Immature natural killer cell (primary cell): ENCODE data around the gene COG4. TPM values are rescaled to one million over a fixed set of nuclear protein-coding genes. Genes with fewer than 3 reads are reported as not detected.

ENCODE experiments used
- DNase-seq, 3 donors: peaks; one replicate each; pipeline ENCODE4 v3.0.0; 2022; ENCODE audit warnings: mixed read lengths in 1 of 3
- H3K27ac Mint-ChIP-seq, 6 donors: one replicate each; pipeline ENCODE4 v1.8.0; 2020; ENCODE audit warnings: mixed read lengths in 6 of 6, mild to moderate bottlenecking in 5 of 6, inconsistent platforms in 4 of 6, moderate library complexity in 3 of 6
- H3K27me3 Mint-ChIP-seq, 3 donors: one replicate each; pipeline ENCODE4 v1.8.0; 2020 to 2021; ENCODE audit warnings: low read depth in 3 of 3, mild to moderate bottlenecking in 3 of 3, mixed read lengths in 3 of 3, moderate library complexity in 3 of 3, inconsistent platforms in 1 of 3
- H3K36me3 Mint-ChIP-seq, 3 donors: one replicate each; pipeline ENCODE4 v1.8.0; 2020; ENCODE audit warnings: mixed read lengths in 3 of 3, inconsistent platforms in 2 of 3, mild to moderate bottlenecking in 2 of 3
- H3K4me1 Mint-ChIP-seq, 2 donors: one replicate each; pipeline ENCODE4 v1.8.0; 2020; ENCODE audit warnings: inconsistent platforms in 2 of 2, mild to moderate bottlenecking in 2 of 2, mixed read lengths in 2 of 2, moderate library complexity in 1 of 2
- H3K4me3 Mint-ChIP-seq, 5 donors: one replicate each; pipeline ENCODE4 v1.8.0; 2020; ENCODE audit warnings: mild to moderate bottlenecking in 5 of 5, mixed read lengths in 5 of 5, inconsistent platforms in 3 of 5, moderate library complexity in 3 of 5
- H3K9me3 Mint-ChIP-seq, 6 donors: one replicate each; pipeline ENCODE4 v1.8.0; 2020; ENCODE audit warnings: mild to moderate bottlenecking in 6 of 6, mixed read lengths in 6 of 6, inconsistent platforms in 4 of 6, moderate library complexity in 3 of 6
- polyA plus RNA-seq, 3 donors: library from polyadenylated mRNA; unstranded; fragments of 300-500 nt; fragmentation: Illumina TruSeq; gene quantifications; one replicate each; pipeline ENCODE4 v1.2.3, GENCODE V29; 2021

Gene COG4
- 10 to 100 TPM; 42.3 to 54.6 (median 42.9) TPM for polyA plus RNA-seq

- Mint-ChIP-seq H3K4me1 (peaks cover 57 to 74% of the 10 kb centered on the region in 2 donors), H3K36me3 (peaks cover 9 to 13% (median 11%) of the 10 kb centered on the region in 3 donors)
Observed at GRCh38 chr16:70523076-70523742, at the start of gene COG4. TSS of gene COG4 (minus strand) at chr16:70523554. CDS start at chr16:70523543, 11 bp downstream.

DNA sequence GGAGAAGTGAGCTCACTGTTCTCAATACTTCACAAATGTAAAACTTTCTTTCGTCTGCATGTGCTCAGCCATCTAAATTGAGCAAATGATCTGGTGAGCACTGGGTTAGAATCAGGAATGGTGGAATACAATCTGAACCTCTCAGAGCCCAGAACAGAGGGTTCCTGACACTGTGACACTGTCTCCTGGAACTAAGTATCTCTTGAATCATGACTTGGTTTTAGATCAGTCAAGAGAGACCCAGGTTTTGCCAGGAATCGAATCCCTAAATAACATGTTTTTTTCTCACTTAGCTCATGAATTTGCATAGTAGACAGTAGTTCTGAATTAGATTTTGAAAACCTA, 49.5 kb upstream of the COG4 start:
- H3K27ac Mint-ChIP-seq, result peak overlapping the region in 1 of 6 donors; percentile 54
- no peaks in the 10 kb centered on the region for H3K9me3 Mint-ChIP-seq
- peaks cover 0 to 2% (median 1%) of the 10 kb centered on the region in 3 donors for H3K27me3 Mint-ChIP-seq
- no peak overlapping the region for H3K4me3 Mint-ChIP-seq
- H3K36me3 Mint-ChIP-seq, result peaks cover 19 to 45% (median 26%) of the 10 kb centered on the region in 3 donors
- DNase-seq, result no peak
- peaks cover 13% of the 10 kb centered on the region in 2 donors for H3K4me1 Mint-ChIP-seq

More at GRCh38 chr16:70523076-70523742, at the start of gene COG4:
- DNase-seq, result peak; percentile 87 to 90 (median 90)
- Mint-ChIP-seq H3K9me3 (no peaks in the 10 kb centered on the region), H3K27ac (peak within 1 kb of the TSS; percentile 96 to 99 (median 98)), H3K27me3 (peaks cover 10 to 17% (median 15%) of the 10 kb centered on the region in 3 donors), H3K4me3 (peak within 1 kb of the TSS; percentile 96 to 99 (median 97))

DNA sequence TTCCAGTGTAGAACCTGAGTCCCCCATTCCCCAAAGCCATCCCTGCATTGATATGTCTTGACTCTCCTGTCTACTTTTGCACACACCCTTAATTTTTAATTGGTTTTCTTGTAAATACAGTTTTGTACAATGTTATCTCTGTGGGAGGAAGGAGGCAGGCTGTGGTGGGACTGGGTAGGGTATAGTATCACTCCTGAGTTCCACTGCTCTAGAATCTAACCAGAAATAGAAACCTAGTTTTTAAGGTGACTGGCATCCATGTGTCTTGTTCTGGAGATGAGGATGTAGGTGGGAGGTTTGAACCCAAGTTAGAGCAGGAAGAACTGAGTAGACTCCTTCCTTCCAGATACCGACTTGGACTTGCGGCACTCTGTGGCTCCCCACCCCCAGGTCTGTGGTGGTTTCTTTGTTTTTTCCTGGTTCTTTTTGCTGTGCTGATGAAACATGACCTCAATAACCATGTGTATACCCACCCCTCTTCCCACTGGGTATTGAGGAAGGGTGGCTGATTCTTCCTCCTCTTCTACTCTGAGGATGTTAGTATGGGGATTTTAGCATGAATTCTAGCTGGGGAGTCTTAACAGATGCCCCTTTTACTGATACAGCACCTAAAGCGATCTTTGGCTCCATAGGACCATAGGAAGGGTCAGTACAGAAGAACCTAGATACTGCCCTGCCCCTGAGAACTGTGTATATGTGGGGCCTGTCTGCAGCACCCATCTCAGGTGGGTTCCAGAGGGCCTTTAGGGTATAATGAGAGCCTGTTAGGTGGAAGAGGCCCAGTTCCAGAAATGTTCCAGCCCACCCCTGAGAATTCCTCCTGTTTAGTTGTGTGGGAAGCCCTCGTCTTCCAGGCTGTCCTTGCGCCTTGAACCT, 48.9 kb upstream of the COG4 start:
- no peaks in the 10 kb centered on the region for H3K9me3 Mint-ChIP-seq
- H3K36me3 Mint-ChIP-seq, result peaks cover 19 to 47% (median 28%) of the 10 kb centered on the region in 3 donors
- peaks cover 0 to 2% (median 1%) of the 10 kb centered on the region in 3 donors for H3K27me3 Mint-ChIP-seq

GRCh38 chr16:70571623-70572022, 48.3 kb upstream of the COG4 start:
- Mint-ChIP-seq H3K9me3 (no peaks in the 10 kb centered on the region), H3K4me1 (peaks cover 6 to 7% of the 10 kb centered on the region in 2 donors), H3K4me3 (no peak overlapping the region), H3K27me3 (peaks cover 0 to 2% (median 1%) of the 10 kb centered on the region in 3 donors), H3K27ac (peak overlapping the region; percentile 28 to 60 (median 52)), H3K36me3 (peaks cover 19 to 52% (median 33%) of the 10 kb centered on the region in 3 donors)
- DNase-seq, result no peak

More for the DNA sequence above, 48.9 kb upstream of the COG4 start:
- no peak overlapping the region for H3K4me3 Mint-ChIP-seq
- peaks cover 13% of the 10 kb centered on the region in 2 donors for H3K4me1 Mint-ChIP-seq
- peak overlapping the region; percentile 28 to 70 (median 52) for H3K27ac Mint-ChIP-seq
- DNase-seq, result no peak

GRCh38 chr16:70570967-70571570, 47.7 kb upstream of the COG4 start:
- peaks cover under 1 to 2% of the 10 kb centered on the region in 2 donors for H3K4me1 Mint-ChIP-seq

DNA sequence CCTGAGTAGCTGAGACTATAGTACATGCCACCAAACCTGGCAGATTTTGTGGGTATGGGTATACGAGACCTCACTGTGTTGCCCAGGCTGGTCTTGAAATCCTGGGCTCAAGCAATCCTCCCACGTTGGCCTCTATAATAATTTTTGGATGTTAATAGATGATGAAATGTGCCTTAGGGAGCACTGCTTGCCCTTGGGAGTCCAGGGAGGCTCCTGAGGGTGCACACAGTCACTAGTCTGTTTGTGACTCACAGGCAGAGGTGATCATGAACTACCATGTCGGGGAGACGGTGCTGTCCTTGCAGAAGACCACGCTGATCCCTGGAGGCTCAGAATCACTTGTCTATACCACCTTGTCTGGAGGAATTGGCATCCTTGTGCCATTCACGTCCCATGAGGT, 46.4 kb upstream of the COG4 start:
- H3K4me3 Mint-ChIP-seq, result no peak overlapping the region
- no peak overlapping the region for H3K27ac Mint-ChIP-seq
- DNase-seq, result no peak
- peaks cover 0 to 2% (median 1%) of the 10 kb centered on the region in 3 donors for H3K27me3 Mint-ChIP-seq
- H3K9me3 Mint-ChIP-seq, result no peaks in the 10 kb centered on the region
- H3K4me1 Mint-ChIP-seq, result no peaks in the 10 kb centered on the region
- peaks cover 19 to 60% (median 40%) of the 10 kb centered on the region in 3 donors for H3K36me3 Mint-ChIP-seq

More at GRCh38 chr16:70570967-70571570, 47.7 kb upstream of the COG4 start:
- Mint-ChIP-seq H3K9me3 (no peaks in the 10 kb centered on the region), H3K4me3 (no peak overlapping the region), H3K27me3 (peaks cover 0 to 2% (median 1%) of the 10 kb centered on the region in 3 donors), H3K27ac (peak overlapping the region in 3 of 6 donors; percentile 31 to 55 (median 34)), H3K36me3 (peaks cover 19 to 52% (median 33%) of the 10 kb centered on the region in 3 donors)
- no peak for DNase-seq

DNA sequence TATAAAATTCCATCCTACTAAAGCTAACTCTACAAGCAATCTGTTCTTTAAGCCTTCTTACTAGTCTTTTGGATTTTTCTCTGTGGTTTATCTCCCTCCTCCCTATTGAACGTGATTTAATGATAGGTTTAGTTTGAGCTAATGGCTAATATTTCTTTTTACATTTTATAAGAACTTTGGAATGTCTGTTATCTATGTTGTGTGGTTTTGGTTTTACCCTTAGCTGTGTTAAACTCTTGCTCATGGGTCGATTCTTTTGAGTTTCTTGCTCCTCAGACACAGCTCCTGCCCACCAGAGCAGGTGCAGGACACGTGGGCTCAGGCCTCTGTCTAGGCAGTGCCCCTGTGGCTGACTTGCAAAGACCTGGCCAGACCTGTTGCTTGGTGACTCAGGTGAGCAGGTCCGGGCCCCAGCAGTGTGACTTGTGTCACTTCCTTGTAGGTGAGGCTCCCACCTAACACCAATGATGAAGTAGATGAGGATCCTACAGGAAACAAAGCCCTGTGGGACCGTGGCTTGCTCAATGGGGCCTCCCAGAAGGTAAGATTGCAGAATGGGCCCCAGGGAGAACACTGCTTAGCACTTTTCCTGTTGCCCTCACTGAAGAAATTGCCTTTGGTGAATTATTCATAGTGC, 45.4 kb upstream of the COG4 start:
- Mint-ChIP-seq H3K4me1 (no peaks in the 10 kb centered on the region), H3K4me3 (no peak overlapping the region), H3K9me3 (no peaks in the 10 kb centered on the region), H3K27me3 (peaks cover 0 to 2% (median 1%) of the 10 kb centered on the region in 3 donors), H3K36me3 (peaks cover 19 to 70% (median 46%) of the 10 kb centered on the region in 3 donors), H3K27ac (peak overlapping the region in 1 of 6 donors; percentile 4)
- DNase-seq, result no peak

DNA sequence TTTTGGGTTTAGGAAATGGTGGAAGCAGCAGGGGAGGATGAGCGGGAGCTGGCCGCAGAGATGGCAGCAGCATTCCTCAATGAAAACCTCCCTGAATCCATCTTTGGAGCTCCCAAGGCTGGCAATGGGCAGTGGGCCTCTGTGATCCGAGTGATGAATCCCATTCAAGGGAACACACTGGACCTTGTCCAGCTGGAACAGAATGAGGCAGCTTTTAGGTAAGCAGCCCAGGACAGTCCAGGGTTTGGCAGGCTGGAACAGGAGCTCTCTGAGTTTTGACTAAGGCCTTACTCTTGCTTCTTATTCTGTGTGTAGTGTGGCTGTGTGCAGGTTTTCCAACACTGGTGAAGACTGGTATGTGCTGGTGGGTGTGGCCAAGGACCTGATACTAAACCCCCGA, 41.7 kb upstream of the COG4 start:
- H3K4me3 Mint-ChIP-seq, result no peak overlapping the region
- H3K27ac Mint-ChIP-seq, result no peak overlapping the region
- H3K9me3 Mint-ChIP-seq, result no peaks in the 10 kb centered on the region
- H3K4me1 Mint-ChIP-seq, result no peaks in the 10 kb centered on the region
- H3K36me3 Mint-ChIP-seq, result peaks cover 0 to 56% (median 47%) of the 10 kb centered on the region in 3 donors
- H3K27me3 Mint-ChIP-seq, result no peaks in the 10 kb centered on the region
- DNase-seq, result no peak

GRCh38 chr16:70563636-70564035, 40.3 kb upstream of the COG4 start:
- Mint-ChIP-seq H3K27me3 (no peaks in the 10 kb centered on the region), H3K36me3 (peaks cover 0 to 53% (median 44%) of the 10 kb centered on the region in 3 donors), H3K27ac (peak overlapping the region in 1 of 6 donors; percentile 16), H3K9me3 (no peaks in the 10 kb centered on the region), H3K4me1 (no peaks in the 10 kb centered on the region), H3K4me3 (no peak overlapping the region)
- DNase-seq, result no peak

GRCh38 chr16:70561623-70562022, 38.3 kb upstream of the COG4 start:
- no peaks in the 10 kb centered on the region for H3K27me3 Mint-ChIP-seq
- H3K4me1 Mint-ChIP-seq, result no peaks in the 10 kb centered on the region
- H3K9me3 Mint-ChIP-seq, result no peaks in the 10 kb centered on the region
- no peak overlapping the region for H3K27ac Mint-ChIP-seq
- H3K36me3 Mint-ChIP-seq, result peaks cover 5 to 56% (median 45%) of the 10 kb centered on the region in 3 donors
- DNase-seq, result no peak
- H3K4me3 Mint-ChIP-seq, result no peak overlapping the region

DNA sequence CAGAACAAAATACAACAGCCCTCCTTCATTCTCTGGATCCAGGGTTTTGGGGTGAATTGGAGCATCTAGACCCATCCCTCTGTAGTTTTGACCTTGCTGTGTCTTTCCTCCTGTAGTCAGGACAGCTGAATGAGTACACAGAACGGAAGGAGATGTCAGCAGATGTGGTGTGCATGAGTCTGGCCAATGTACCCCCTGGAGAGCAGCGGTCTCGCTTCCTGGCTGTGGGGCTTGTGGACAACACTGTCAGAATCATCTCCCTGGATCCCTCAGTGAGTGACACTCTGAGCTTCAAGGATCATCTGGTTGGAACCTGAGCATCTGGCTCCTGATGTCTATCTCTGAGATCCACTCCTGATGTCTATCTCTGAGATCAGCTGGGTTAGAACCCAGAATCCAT, 32.7 kb upstream of the COG4 start:
- DNase-seq, result no peak
- Mint-ChIP-seq H3K36me3 (peaks cover 12 to 44% (median 34%) of the 10 kb centered on the region in 3 donors), H3K9me3 (no peaks in the 10 kb centered on the region), H3K27ac (peak overlapping the region in 2 of 6 donors; percentile 4 to 39), H3K4me3 (no peak overlapping the region), H3K27me3 (no peaks in the 10 kb centered on the region), H3K4me1 (peaks cover 0 to 28% of the 10 kb centered on the region in 2 donors)

- Mint-ChIP-seq H3K9me3 (no peaks in the 10 kb centered on the region), H3K27ac (peak overlapping the region in 3 of 6 donors; percentile 17 to 59 (median 48)), H3K4me1 (peaks cover 2 to 44% of the 10 kb centered on the region in 2 donors), H3K27me3 (no peaks in the 10 kb centered on the region), H3K4me3 (no peak overlapping the region), H3K36me3 (peaks cover 13 to 51% (median 44%) of the 10 kb centered on the region in 3 donors)
- DNase-seq, result no peak
Observed at GRCh38 chr16:70553645-70554044, 30.3 kb upstream of the COG4 start.

DNA sequence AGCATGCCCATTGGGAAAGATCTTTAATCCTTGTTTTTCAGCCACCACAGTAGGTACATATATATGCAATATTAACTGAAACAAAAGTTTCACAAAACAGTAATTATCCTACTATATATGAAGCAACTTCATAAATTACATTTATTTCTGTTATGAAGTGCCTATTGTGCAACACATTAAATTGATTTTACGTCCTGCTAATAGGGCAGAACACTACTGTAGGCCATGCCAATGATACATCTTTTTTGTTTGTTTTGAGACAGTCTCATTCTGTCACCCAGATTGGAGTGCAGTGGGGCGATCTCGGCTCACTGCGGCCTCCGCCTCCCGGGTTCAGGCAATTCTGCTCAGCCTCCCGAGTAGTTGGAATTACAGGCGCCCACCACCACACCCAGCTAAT, 29.3 kb upstream of the COG4 start:
- Mint-ChIP-seq H3K27me3 (no peaks in the 10 kb centered on the region), H3K27ac (peak overlapping the region in 1 of 6 donors; percentile 7), H3K36me3 (peaks cover 12 to 56% (median 48%) of the 10 kb centered on the region in 3 donors), H3K4me3 (no peak overlapping the region), H3K9me3 (no peaks in the 10 kb centered on the region), H3K4me1 (peaks cover 2 to 47% of the 10 kb centered on the region in 2 donors)
- no peak for DNase-seq
